ENCODE measurements around the gene SHROOM3.

DNA sequence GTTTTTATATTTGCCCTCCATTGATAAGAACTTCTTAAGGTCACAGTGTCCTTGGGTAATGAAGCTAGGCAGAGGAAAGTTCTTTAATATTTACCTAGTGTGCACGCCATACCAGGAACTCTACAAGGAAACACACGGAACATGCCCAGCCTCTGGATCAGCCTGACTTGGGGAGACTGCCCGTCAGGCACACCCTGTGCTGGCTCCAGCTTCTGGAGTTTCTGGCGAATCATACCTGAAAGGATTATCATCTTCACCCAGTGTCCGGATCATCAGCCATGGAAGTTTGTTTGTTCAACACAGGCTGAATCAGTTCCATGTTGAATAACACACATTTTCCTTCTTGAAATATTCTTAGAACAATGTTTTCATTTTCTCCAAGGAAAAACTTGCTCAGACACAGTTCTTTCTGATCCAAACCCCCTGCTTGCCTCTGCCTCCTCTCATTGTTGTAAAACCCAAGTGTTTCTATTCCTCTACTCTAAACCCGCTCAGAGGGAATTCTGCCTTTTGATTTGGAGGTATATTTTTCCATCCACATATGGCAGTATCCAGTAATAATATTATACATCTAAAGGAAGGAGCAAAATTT is 176.7 kb downstream of the SHROOM3 start:
- TF ChIP-seq, protein P1, sequence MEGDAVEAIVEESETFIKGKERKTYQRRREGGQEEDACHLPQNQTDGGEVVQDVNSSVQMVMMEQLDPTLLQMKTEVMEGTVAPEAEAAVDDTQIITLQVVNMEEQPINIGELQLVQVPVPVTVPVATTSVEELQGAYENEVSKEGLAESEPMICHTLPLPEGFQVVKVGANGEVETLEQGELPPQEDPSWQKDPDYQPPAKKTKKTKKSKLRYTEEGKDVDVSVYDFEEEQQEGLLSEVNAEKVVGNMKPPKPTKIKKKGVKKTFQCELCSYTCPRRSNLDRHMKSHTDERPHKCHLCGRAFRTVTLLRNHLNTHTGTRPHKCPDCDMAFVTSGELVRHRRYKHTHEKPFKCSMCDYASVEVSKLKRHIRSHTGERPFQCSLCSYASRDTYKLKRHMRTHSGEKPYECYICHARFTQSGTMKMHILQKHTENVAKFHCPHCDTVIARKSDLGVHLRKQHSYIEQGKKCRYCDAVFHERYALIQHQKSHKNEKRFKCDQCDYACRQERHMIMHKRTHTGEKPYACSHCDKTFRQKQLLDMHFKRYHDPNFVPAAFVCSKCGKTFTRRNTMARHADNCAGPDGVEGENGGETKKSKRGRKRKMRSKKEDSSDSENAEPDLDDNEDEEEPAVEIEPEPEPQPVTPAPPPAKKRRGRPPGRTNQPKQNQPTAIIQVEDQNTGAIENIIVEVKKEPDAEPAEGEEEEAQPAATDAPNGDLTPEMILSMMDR (IDR thresholded peaks at IDR 0.05; ENCODE audit: insufficient read depth, low read length, poor library complexity, severe bottlenecking) = no peak
- TF ChIP-seq EZH2phosphoT487 (conservative IDR thresholded peaks at IDR 0.05; ENCODE audit: low read length) = no peak
